Mucosa of rectum (tissue), 2 donors: Measurements from ENCODE around the gene XAGE2.
"Not testable (repeated sequence)": the region's sequence is repeated elsewhere in the genome, so short reads cannot be mapped to it uniquely, and the experiment has no call there.

Experiments
- H3K27ac ChIP-seq, 2 donors: one replicate each; pipeline ENCODE4 v1.7.0; 2013; ENCODE audit warnings: inconsistent platforms in 2 of 2, low read depth in 2 of 2, low read length in 2 of 2
- H3K27me3 ChIP-seq, 2 donors: one replicate each; pipeline ENCODE4 v1.7.0; 2013; ENCODE audit warnings: low read length in 2 of 2; ENCODE audit not compliant: control insufficient read depth in 2 of 2, insufficient read depth in 2 of 2
- H3K36me3 ChIP-seq, 2 donors: one replicate each; pipeline ENCODE4 v1.7.0; 2013; ENCODE audit warnings: low read length in 2 of 2; ENCODE audit not compliant: control insufficient read depth in 2 of 2, insufficient read depth in 2 of 2
- H3K4me1 ChIP-seq, 2 donors: one replicate each; pipeline ENCODE4 v1.7.0; 2013; ENCODE audit warnings: low read length in 2 of 2, mild to moderate bottlenecking in 1 of 2; ENCODE audit not compliant: control insufficient read depth in 2 of 2, insufficient read depth in 2 of 2
- H3K4me3 ChIP-seq, 2 donors: one replicate each; pipeline ENCODE4 v1.7.0; 2013; ENCODE audit warnings: low read length in 2 of 2
- H3K9ac ChIP-seq, 2 donors: one replicate each; pipeline ENCODE4 v1.7.0; 2013; ENCODE audit warnings: low read length in 2 of 2, low read depth in 1 of 2, mild to moderate bottlenecking in 1 of 2
- H3K9me3 ChIP-seq, 2 donors: one replicate each; pipeline ENCODE4 v1.7.0; 2013; ENCODE audit warnings: low read length in 2 of 2; ENCODE audit not compliant: control insufficient read depth in 2 of 2
- donor health status: healthy.
- donor health status: Normal muscosa, but diverticular disease.

The XAGE2 gene

DNA sequence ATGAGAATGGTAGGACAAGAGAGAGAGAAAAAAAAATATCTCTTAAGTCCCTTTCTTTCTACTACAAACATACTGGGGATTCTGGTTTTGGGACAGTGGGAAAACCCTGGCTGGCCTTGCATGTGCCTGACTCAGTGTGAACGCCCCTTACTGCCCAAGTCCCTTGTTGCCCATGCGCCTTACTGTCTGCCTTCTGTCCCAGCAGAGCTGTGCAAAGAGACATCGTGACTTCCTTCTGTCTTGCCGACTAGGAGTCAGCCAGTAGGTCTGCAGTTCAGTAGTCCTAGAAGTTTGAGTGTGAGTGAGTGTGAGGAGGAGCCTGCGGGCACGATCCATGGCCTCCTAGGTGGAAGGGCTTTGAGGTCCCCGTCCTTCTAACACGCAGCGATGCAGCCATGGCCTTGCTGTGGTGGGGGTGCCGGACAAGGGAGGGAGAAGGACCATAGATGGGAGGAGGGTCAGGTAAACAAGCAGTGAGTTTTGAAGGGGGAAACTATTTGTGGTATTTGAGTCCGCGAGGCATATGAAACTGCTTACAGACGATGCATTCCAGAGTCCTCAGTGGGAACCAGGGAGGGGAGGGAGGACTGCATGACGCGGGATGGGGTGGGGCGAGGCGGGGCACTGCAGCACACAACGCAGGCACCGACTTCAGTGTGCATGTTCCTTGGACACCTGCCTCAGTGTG lies at the start of gene XAGE2:
Gene XAGE2, plus strand, starts transcription at position 654 of the 688 bp plus-strand sequence. CDS start 994 bp downstream, outside the sequence.
- Histone ChIP-seq H3K4me1 (no peaks in the 10 kb centered on the region), H3K4me3 (no peak within 1 kb of the TSS), H3K27me3 (peaks cover 2 to 4% of the 10 kb centered on the region in 2 donors), H3K9ac (no peak within 1 kb of the TSS), H3K27ac (no peak within 1 kb of the TSS), H3K9me3 (no peaks in the 10 kb centered on the region), H3K36me3 (no peaks in the 10 kb centered on the region)

DNA sequence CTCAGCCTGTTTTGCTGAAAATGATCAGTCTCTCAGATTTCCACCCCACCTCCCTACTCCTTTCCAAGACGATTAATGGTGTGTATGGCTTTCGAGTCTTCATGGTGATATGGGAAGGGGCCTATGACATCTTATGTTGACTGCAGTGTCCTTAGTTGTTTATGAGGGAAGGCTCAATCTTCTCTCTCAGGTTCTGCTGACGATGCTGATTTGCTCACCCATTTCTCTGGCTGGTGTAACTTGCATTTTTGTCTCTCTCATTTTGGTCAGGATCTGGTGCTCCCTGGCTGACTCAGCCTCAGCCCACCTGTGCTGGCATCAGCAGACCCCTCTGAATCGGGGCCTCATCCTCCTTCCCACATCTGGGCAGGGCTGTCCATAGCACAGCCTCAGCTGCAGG lies 31.4 kb upstream of the XAGE2 start:
- Histone ChIP-seq H3K36me3 (no peaks in the 10 kb centered on the region), H3K4me1 (no peaks in the 10 kb centered on the region)

GRCh38 chrX:52341493-52341892 lies 27.3 kb upstream of the XAGE2 start:
- H3K9me3 ChIP-seq: no peaks in the 10 kb centered on the region
- peaks cover 2 to 5% of the 10 kb centered on the region in 2 donors for H3K27me3 ChIP-seq
- H3K4me1 ChIP-seq: no peaks in the 10 kb centered on the region
- H3K9ac ChIP-seq: no peak overlapping the region
- no peaks in the 10 kb centered on the region for H3K36me3 ChIP-seq
- H3K27ac ChIP-seq: no peak overlapping the region
- H3K4me3 ChIP-seq: no peak overlapping the region

More for the DNA sequence above, 31.4 kb upstream of the XAGE2 start:
- H3K4me3 ChIP-seq: no peak overlapping the region
- no peak overlapping the region for H3K27ac ChIP-seq
- peaks cover 0 to 2% of the 10 kb centered on the region in 2 donors for H3K27me3 ChIP-seq
- H3K9ac ChIP-seq: no peak overlapping the region
- peaks cover 3 to 4% of the 10 kb centered on the region in 2 donors for H3K9me3 ChIP-seq

DNA sequence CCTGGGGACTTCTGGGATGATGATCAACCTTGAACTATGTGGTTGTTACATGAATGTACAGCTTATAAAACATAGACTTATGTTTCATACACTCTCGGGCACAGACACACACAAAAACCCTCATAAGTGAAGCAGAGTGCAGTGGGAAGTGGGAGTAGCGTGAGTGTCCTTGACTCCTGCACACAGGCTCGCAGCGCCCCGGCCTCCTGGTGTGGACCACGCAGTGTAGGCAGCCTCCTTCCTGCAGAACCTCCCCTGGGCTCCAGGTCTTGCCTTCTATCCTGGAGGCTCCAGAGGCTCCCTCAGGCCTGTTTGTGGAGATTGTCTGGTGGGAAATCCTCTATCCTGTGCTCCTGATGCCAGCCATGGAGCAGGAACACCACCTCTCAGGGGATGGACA lies 25.7 kb upstream of the XAGE2 start:
- not testable (repeated sequence) for H3K36me3 ChIP-seq, H3K9ac ChIP-seq, H3K27me3 ChIP-seq, H3K4me1 ChIP-seq, H3K9me3 ChIP-seq, H3K4me3 ChIP-seq, H3K27ac ChIP-seq

GRCh38 chrX:52345402-52345801 lies 23.4 kb upstream of the XAGE2 start:
- not testable (repeated sequence) for H3K4me1 ChIP-seq, H3K27ac ChIP-seq, H3K9me3 ChIP-seq, H3K27me3 ChIP-seq, H3K36me3 ChIP-seq, H3K9ac ChIP-seq, H3K4me3 ChIP-seq

DNA sequence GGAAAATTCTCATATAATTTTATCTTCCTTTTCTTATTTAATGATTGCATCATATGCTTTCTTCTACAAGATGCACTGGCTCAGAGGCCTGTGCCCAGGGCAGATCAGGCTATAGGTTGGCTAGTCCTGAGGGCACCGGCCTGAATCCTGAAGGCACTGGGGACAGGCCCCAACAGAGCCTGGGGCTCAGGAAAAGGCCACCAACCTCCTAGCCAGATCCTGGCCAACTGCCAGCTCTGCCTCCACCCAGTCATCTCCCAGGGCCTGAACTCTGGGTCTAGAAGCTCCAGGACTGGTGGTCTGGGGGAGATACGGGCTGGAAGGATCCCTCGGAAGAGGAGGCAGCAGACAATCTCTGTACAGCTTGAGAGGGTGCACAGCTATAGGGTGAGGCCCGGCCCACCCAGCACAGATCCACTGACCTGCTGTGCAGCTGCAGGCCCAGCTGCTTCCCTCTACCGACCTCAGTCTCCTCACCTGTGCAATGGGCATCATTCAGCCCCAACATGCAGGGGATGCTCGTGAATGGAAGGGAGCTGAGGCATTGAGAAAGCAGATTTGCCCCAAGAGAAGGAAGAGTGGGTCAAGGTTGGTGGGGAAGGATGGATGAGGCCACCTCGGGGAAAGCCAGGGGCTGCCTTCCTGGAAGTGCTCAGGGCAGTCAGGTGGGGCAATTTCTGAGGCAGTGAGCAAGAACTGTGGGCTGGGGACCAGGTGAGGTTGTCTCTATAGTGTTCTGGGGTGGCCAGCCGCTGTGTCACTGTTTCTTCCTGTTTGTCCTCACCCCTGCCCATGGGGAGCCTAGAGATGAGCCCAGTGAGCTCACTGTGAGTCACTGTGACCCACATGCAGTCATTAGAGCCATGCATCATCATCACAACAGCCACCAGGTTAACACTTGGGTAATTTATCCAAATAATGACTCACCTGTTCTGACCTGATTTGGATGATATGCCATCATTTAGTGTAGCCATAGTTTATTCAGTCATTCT lies 22.4 kb upstream of the XAGE2 start:
- H3K36me3 ChIP-seq: no peaks in the 10 kb centered on the region
- no peak overlapping the region for H3K9ac ChIP-seq
- H3K27me3 ChIP-seq: peaks cover 6 to 9% of the 10 kb centered on the region in 2 donors
- no peaks in the 10 kb centered on the region for H3K4me1 ChIP-seq
- no peak overlapping the region for H3K27ac ChIP-seq
- no peaks in the 10 kb centered on the region for H3K9me3 ChIP-seq
- no peak overlapping the region for H3K4me3 ChIP-seq

DNA sequence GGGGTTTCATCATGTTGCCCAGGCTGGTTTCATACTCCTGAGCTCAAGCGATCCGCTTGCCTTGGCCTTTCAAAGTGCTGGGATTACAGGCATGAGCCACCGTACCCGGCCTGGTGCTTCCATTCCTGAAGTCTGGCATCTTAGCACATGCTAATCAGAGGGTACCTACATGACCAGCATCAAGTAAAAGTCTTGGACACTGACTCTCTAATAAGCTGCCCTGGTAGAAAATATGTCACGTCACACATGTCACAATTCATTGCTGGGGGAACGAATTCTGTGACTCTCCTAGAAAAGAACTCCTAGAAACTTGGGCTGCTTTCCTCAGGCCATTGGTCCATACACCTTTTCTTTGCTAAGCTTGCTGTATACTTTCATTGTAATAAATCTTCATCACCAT lies 19.1 kb upstream of the XAGE2 start:
- H3K4me3 ChIP-seq: no peak overlapping the region
- no peak overlapping the region for H3K9ac ChIP-seq
- no peaks in the 10 kb centered on the region for H3K36me3 ChIP-seq

GRCh38 chrX:52352551-52352950 lies 16.3 kb upstream of the XAGE2 start:
- peaks cover 0 to 3% of the 10 kb centered on the region in 2 donors for H3K27me3 ChIP-seq
- H3K9me3 ChIP-seq: no peaks in the 10 kb centered on the region
- H3K36me3 ChIP-seq: no peaks in the 10 kb centered on the region
- H3K4me3 ChIP-seq: no peak overlapping the region
- H3K27ac ChIP-seq: no peak overlapping the region
- H3K9ac ChIP-seq: no peak overlapping the region
- H3K4me1 ChIP-seq: no peaks in the 10 kb centered on the region

More for the DNA sequence above, 19.1 kb upstream of the XAGE2 start:
- peaks cover 6 to 9% of the 10 kb centered on the region in 2 donors for H3K27me3 ChIP-seq
- no peaks in the 10 kb centered on the region for H3K4me1 ChIP-seq
- no peak overlapping the region for H3K27ac ChIP-seq
- H3K9me3 ChIP-seq: no peaks in the 10 kb centered on the region

DNA sequence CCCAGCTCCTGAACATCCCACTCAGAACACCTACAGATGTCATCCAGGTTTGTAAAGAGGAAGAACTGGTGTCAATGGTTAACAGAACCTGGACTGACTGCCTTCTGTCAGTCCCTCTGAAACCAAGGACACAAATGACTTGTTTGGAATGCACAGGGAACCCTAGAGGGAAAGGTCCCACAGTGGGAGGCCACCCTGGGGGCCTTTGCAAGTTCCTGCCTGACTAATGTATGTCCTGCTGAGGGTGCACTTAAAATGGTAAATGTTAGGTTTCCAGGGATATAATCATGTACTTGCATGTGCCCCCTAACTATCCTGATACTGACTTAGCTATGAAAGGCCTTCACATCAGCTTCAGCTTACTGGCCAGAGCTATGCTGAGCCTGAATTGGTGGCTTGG lies 15.0 kb upstream of the XAGE2 start:
- Histone ChIP-seq H3K36me3 (no peaks in the 10 kb centered on the region), H3K9me3 (no peaks in the 10 kb centered on the region), H3K27me3 (peaks cover 0 to 3% of the 10 kb centered on the region in 2 donors), H3K9ac (no peak overlapping the region), H3K4me1 (no peaks in the 10 kb centered on the region), H3K4me3 (no peak overlapping the region), H3K27ac (no peak overlapping the region)

GRCh38 chrX:52355108-52355507 lies 13.7 kb upstream of the XAGE2 start:
- H3K9ac ChIP-seq: no peak overlapping the region
- H3K27ac ChIP-seq: no peak overlapping the region
- no peaks in the 10 kb centered on the region for H3K9me3 ChIP-seq
- H3K27me3 ChIP-seq: peaks cover 0 to 6% of the 10 kb centered on the region in 2 donors
- no peaks in the 10 kb centered on the region for H3K4me1 ChIP-seq
- H3K4me3 ChIP-seq: no peak overlapping the region
- no peaks in the 10 kb centered on the region for H3K36me3 ChIP-seq
